GM19035 (cell line): Measurements from ENCODE around the gene TESPA1.
A peak's percentile ranks its signal among the peaks of the same experiment; 100 is the strongest.

Source experiments
- ATAC-seq: cut with Tn5 transposase; IDR thresholded peaks from one replicate; pipeline ENCODE4 v1.9.1; 2021; ENCODE audit not compliant: unreplicated experiment

The TESPA1 gene

GRCh38 chr12:54983536-54984101 lies 943 bp downstream of the TESPA1 start:
- ATAC-seq, result no peak

GRCh38 chr12:54981796-54982195 lies 2.8 kb downstream of the TESPA1 start:
- no peak for ATAC-seq

- ATAC-seq, result no peak
Measured at GRCh38 chr12:54980341-54980740, 4.2 kb downstream of the TESPA1 start.

GRCh38 chr12:54977857-54978256 lies 6.7 kb downstream of the TESPA1 start:
- no peak for ATAC-seq

- ATAC-seq, result no peak
Measured at GRCh38 chr12:54977155-54977554, 7.4 kb downstream of the TESPA1 start.

- no peak for ATAC-seq
Measured at GRCh38 chr12:54975875-54976274, 8.7 kb downstream of the TESPA1 start.

- no peak for ATAC-seq
Measured at GRCh38 chr12:54975272-54975671, 9.3 kb downstream of the TESPA1 start.

GRCh38 chr12:54974279-54974678 lies 10.3 kb downstream of the TESPA1 start:
- no peak for ATAC-seq

- no peak for ATAC-seq
Measured at GRCh38 chr12:54973556-54973955, 11.0 kb downstream of the TESPA1 start.

GRCh38 chr12:54970741-54971140 lies 13.8 kb downstream of the TESPA1 start:
- no peak for ATAC-seq

GRCh38 chr12:54968181-54968730 lies 16.3 kb downstream of the TESPA1 start:
- ATAC-seq, result no peak

- ATAC-seq, result no peak
Measured at GRCh38 chr12:54967461-54967860, 17.1 kb downstream of the TESPA1 start.

GRCh38 chr12:54961190-54961589 lies 23.4 kb downstream of the TESPA1 start:
- ATAC-seq, result no peak

GRCh38 chr12:54959291-54960018 lies 25.1 kb downstream of the TESPA1 start:
- peak; percentile 71 for ATAC-seq

- ATAC-seq, result peak; percentile 41
Measured at GRCh38 chr12:54958048-54958658, 26.4 kb downstream of the TESPA1 start.

- ATAC-seq, result no peak
Measured at GRCh38 chr12:54956818-54957641, 27.5 kb downstream of the TESPA1 start.

- no peak for ATAC-seq
Measured at GRCh38 chr12:54956322-54956721, 28.2 kb downstream of the TESPA1 start.

- ATAC-seq, result no peak
Measured at GRCh38 chr12:54954801-54955200, 29.8 kb downstream of the TESPA1 start.

- ATAC-seq, result no peak
Measured at GRCh38 chr12:54954228-54954627, 30.3 kb downstream of the TESPA1 start.

GRCh38 chr12:54950071-54950727 lies 34.4 kb downstream of the TESPA1 start:
- ATAC-seq, result no peak
